GM12878 (cell line): ENCODE measurements around the gene THRAP3. TPM values are rescaled to one million over a fixed set of nuclear protein-coding genes. Genes with fewer than 3 reads are reported as not detected.

Experiments
- ATAC-seq: fragments of 200-7000 bp; cut with Tn5 transposase; 3 replicates; pipeline ENCODE4 v1.9.1; 2020; ENCODE audit warnings: mild to moderate bottlenecking, moderate library complexity
- BruUV-seq: library from RNA; stranded (reverse); fragments of 400-500 nt; replicated peaks from 2 replicates; lab custom pipeline; 2021; lab: Mats Ljungman, UMichigan
- CTCF ChIA-PET: fragments of 300-600 bp; sonication (Branson Sonifier 250); formaldehyde crosslinking; extraction: SDS; loops from one replicate; lab custom pipeline; 2021; ENCODE audit warnings: inconsistent platforms; lab: Yijun Ruan, JAX
- POLR2A ChIA-PET: fragments of 350-600 bp; formaldehyde crosslinking; extraction: SDS; loops from one replicate; lab custom pipeline; 2021; ENCODE audit warnings: inconsistent platforms; lab: Charles Lee
- RAD21 ChIA-PET: fragments of 300-600 bp; sonication (Branson Sonifier 250); formaldehyde crosslinking; loops from one replicate; lab custom pipeline; 2023; ENCODE audit warnings: antibody characterized with exemption; ENCODE audit not compliant: unreplicated experiment; lab: Charles Lee
- SMC1A ChIA-PET: fragments of 300-600 bp; sonication (Branson Sonifier 250); formaldehyde crosslinking; loops from one replicate; lab custom pipeline; 2023; ENCODE audit not compliant: unreplicated experiment, uncharacterized antibody; lab: Charles Lee
- DNase-seq: peaks from one replicate; pipeline ENCODE4 v3.0.0-alpha.2; 2011; ENCODE audit warnings: low read depth, low spot score
- FAIRE-seq: peaks from 3 replicates; lab custom pipeline; 2011; peaks lifted over from hg19 to GRCh38; lab: Jason Lieb, UNC
- H2AFZ ChIP-seq: 2 replicates; pipeline ENCODE4 v1.6.0; 2011; ENCODE audit warnings: low read depth, low read length, control low read depth; ENCODE audit not compliant: control insufficient read depth
- H3K27ac ChIP-seq: 2 replicates; pipeline ENCODE4 v1.5.1; 2011; ENCODE audit warnings: control low read depth; ENCODE audit not compliant: control insufficient read depth, insufficient read depth
- H3K27me3 ChIP-seq, 2 experiments: replicated peaks in 1 of 2; 2 replicates each; pipeline versions ENCODE4 v1.6.0 to v1.6.1; 2011; ENCODE audit warnings: low read length in 1 of 2; ENCODE audit not compliant: control insufficient read depth in 2 of 2, insufficient read depth in 2 of 2
- H3K36me3 ChIP-seq, 2 experiments: 2 replicates each; pipeline ENCODE4 v1.5.1; 2011; ENCODE audit warnings: low read length in 1 of 2; ENCODE audit not compliant: control insufficient read depth in 2 of 2, insufficient read depth in 2 of 2
- H3K4me1 ChIP-seq: 2 replicates; pipeline ENCODE4 v1.6.1; 2011; ENCODE audit warnings: mild to moderate bottlenecking, low read length, moderate library complexity, mixed read lengths; ENCODE audit not compliant: control insufficient read depth, insufficient read depth
- H3K4me2 ChIP-seq: 2 replicates; pipeline ENCODE4 v1.6.0; 2011; ENCODE audit warnings: control low read depth; ENCODE audit not compliant: control insufficient read depth, insufficient read depth
- H3K4me3 ChIP-seq: fragments of 200-600 bp; sonication (generic); 2 replicates; pipeline ENCODE4 v1.5.1; 2016
- H3K79me2 ChIP-seq: 2 replicates; pipeline ENCODE4 v1.6.0; 2011; ENCODE audit warnings: low read length; ENCODE audit not compliant: control insufficient read depth, insufficient read depth
- H3K9ac ChIP-seq: 2 replicates; pipeline ENCODE4 v1.8.0; 2011; ENCODE audit warnings: low read length, control low read depth, mixed read lengths; ENCODE audit not compliant: control insufficient read depth, insufficient read depth
- H3K9me3 ChIP-seq: replicated peaks from 3 replicates; pipeline ENCODE4 v1.5.1; 2011; ENCODE audit warnings: mild to moderate bottlenecking, low read length; ENCODE audit not compliant: control insufficient read depth, insufficient read depth
- H4K20me1 ChIP-seq: 2 replicates; pipeline ENCODE4 v1.6.0; 2011; ENCODE audit not compliant: control insufficient read depth, insufficient read depth
- CREB1 ChIP-seq: IDR thresholded peaks from 2 replicates; pipeline ENCODE4 v1.6.1; 2012; ENCODE audit warnings: low read depth, mild to moderate bottlenecking, inconsistent platforms
- CREM ChIP-seq: IDR thresholded peaks from 2 replicates; pipeline ENCODE4 v1.6.1; 2014; ENCODE audit warnings: antibody characterized with exemption, low read depth
- DPF2 ChIP-seq: fragments of 450-650 bp; IDR thresholded peaks from 2 replicates; pipeline ENCODE4 v1.6.1; 2017; ENCODE audit warnings: mild to moderate bottlenecking
- EP300 ChIP-seq, 2 experiments: fragments of 150-350 bp in 1 of 2; IDR thresholded peaks; 2 replicates each; pipeline ENCODE4 v1.6.1; 2011 to 2012; ENCODE audit warnings: low read depth in 2 of 2, low read length in 2 of 2, borderline replicate concordance in 1 of 2, improper control_type of control experiment in 1 of 2, inconsistent platforms in 1 of 2; ENCODE audit not compliant: control insufficient read depth in 1 of 2
- HDAC6 ChIP-seq: fragments of 200-600 bp; sonication (generic); IDR thresholded peaks from one replicate; pipeline ENCODE4 v1.8.0; 2017; ENCODE audit warnings: antibody characterized with exemption; ENCODE audit not compliant: unreplicated experiment
- MEF2A ChIP-seq: IDR thresholded peaks from 2 replicates; pipeline ENCODE4 v1.6.1; 2011; ENCODE audit warnings: low read depth, mild to moderate bottlenecking, low read length, moderate library complexity; ENCODE audit not compliant: insufficient read depth
- MTA2 ChIP-seq: fragments of 450-650 bp; IDR thresholded peaks from 2 replicates; pipeline ENCODE4 v1.6.1; 2016; ENCODE audit warnings: low read depth, mild to moderate bottlenecking, moderate library complexity
- NR2C1 ChIP-seq: fragments of 450-650 bp; IDR thresholded peaks from 2 replicates; pipeline ENCODE4 v1.6.1; 2017; ENCODE audit warnings: antibody characterized with exemption, mild to moderate bottlenecking, moderate library complexity
- NR2C2 ChIP-seq: IDR thresholded peaks from 2 replicates; pipeline ENCODE4 v1.6.1; 2011; ENCODE audit warnings: borderline replicate concordance, low read depth; ENCODE audit not compliant: control insufficient read depth, insufficient read length
- PML ChIP-seq: IDR thresholded peaks from 2 replicates; pipeline ENCODE4 v1.6.1; 2012; ENCODE audit warnings: low read length, inconsistent platforms
- POU2F2 ChIP-seq: IDR thresholded peaks from 3 replicates; pipeline ENCODE4 v1.6.1; 2011; ENCODE audit warnings: low read depth, mild to moderate bottlenecking, low read length, borderline replicate concordance
- RCOR1 ChIP-seq: conservative IDR thresholded peaks from 2 replicates; pipeline ENCODE4 v1.6.1; 2012; ENCODE audit warnings: low read depth, low read length, improper control_type of control experiment
- SP1 ChIP-seq: IDR thresholded peaks from one replicate; pipeline ENCODE4 v1.6.1; 2011; ENCODE audit warnings: low read depth, low read length
- TCF12 ChIP-seq: IDR thresholded peaks from 2 replicates; pipeline ENCODE4 v1.6.1; 2011; ENCODE audit warnings: low read depth, mild to moderate bottlenecking, low read length
- TCF7 ChIP-seq: IDR thresholded peaks from 2 replicates; pipeline ENCODE4 v1.6.1; 2014; ENCODE audit warnings: antibody characterized with exemption, borderline replicate concordance
- ZSCAN29 ChIP-seq: fragments of 450-650 bp; IDR thresholded peaks from 2 replicates; pipeline ENCODE4 v1.6.1; 2017; ENCODE audit warnings: mild to moderate bottlenecking, moderate library complexity
- WGBS: methylation state at CpG from one replicate; pipeline ENCODE4 v1.1.6; 2016; ENCODE audit warnings: low lambda C conversion rate; ENCODE audit not compliant: insufficient replicate concordance, insufficient coverage; ENCODE audit errors: missing lambda C conversion rate; 5-methylcytosine and 5-hydroxymethylcytosine counted together
- in situ Hi-C: fragments of 300-500 bp; cut with MboI; formaldehyde crosslinking; loops from 9 replicates; pipeline ENCODE4 v1.14.3; 2018; ENCODE audit warnings: mixed read lengths
- intact Hi-C: fragments of 100-400 bp; cut with micrococcal nuclease; formaldehyde crosslinking; loops from one replicate; pipeline ENCODE4 v1.14.2; 2022; ENCODE audit not compliant: unreplicated experiment
- polyA plus RNA-seq, 11 experiments: library from polyadenylated mRNA; depleted of rRNA in 4 of 11; unstranded in 6 of 11; stranded (reverse) in 5 of 11; fragments of >200 nt; fragmentation: Nextera tagmentation in 4 of 11; fragmentation: Illumina TruSeq in 1 of 11; extraction: Ambion mirVana in 4 of 11; extraction: Trizol in 1 of 11; gene quantifications; 1 replicate in 1 of 11; 2 replicates in 10 of 11; pipeline versions ENCODE4 v1.2.1 to v1.2.3, GENCODE V29; 2011 to 2016; ENCODE audit warnings: inconsistent platforms in 2 of 11, missing spikeins in 2 of 11, low read depth in 1 of 11
- total RNA-seq, 4 experiments: library from RNA; depleted of rRNA in 3 of 4; stranded (reverse); fragments of >200 nt in 3 of 4; fragmentation: Illumina TruSeq in 1 of 4; extraction: Trizol in 1 of 4; gene quantifications; 2 replicates each; pipeline versions ENCODE4 v1.2.1 to v1.2.3, GENCODE V29; 2013 to 2021
- TF ChIP-seq, protein P1 (sequence below): IDR thresholded peaks from 2 replicates; pipeline ENCODE4 v1.6.1; 2011; ENCODE audit warnings: borderline replicate concordance, low read depth, mild to moderate bottlenecking, moderate library complexity, mixed read lengths, low read length; ENCODE audit not compliant: insufficient read depth; ENCODE audit errors: extremely low read length
- TF ChIP-seq, protein P2 (sequence below): fragments of 450-650 bp; IDR thresholded peaks from 2 replicates; pipeline ENCODE4 v1.6.1; 2016; ENCODE audit warnings: mild to moderate bottlenecking

The THRAP3 gene
- total and polyA plus RNA-seq, 10 of the 15 experiments (the other 5 are each of a cell fraction or from before 2014, with no cell fraction given): 76.3 to 173 (median 136) TPM

GRCh38 chr1:36324353-36324703, 100.1 kb downstream of the THRAP3 start:
- no peak overlapping the region for H3K27ac ChIP-seq
- H3K36me3 ChIP-seq: no peaks in the 10 kb centered on the region
- ATAC-seq (no peak), DNase-seq (no peak), FAIRE-seq (no peak)
- no TSS peak for BruUV-seq
- ChIA-PET RAD21 (interaction anchor here (0.8 to 1.9 kb wide), 5 partner anchors 18 to 89 kb away, joined by 3 to 5 read pairs (median 3); partner anchors contain the start of gene SH3D21), CTCF (interaction anchor here (1.0 to 1.7 kb wide), 6 partner anchors 18 to 175 kb away, joined by 3 to 10 read pairs (median 4); partner anchors contain the start of genes SH3D21 and TRAPPC3), POLR2A (interaction anchor here (0.5 to 1.3 kb wide), 2 partner anchors 16 to 18 kb away, joined by 4 to 5 read pairs; partner anchors contain the start of gene SH3D21), SMC1A (interaction anchor here (0.6 to 1.8 kb wide), 6 partner anchors 12 to 349 kb away, joined by 3 to 5 read pairs (median 3); no protein-coding TSS in a partner anchor)
- WGBS: 24% methylated on average over 9 of the region's 9 CpGs
- no peak overlapping the region for H3K9ac ChIP-seq
- intact Hi-C loops: no loop called here
- peak overlapping the region; percentile 97 for H3K4me2 ChIP-seq
- peaks cover 24% of the 10 kb centered on the region for H3K4me1 ChIP-seq
- H4K20me1 ChIP-seq: no peaks in the 10 kb centered on the region
- in situ Hi-C loops: no loop called here
- H3K27me3 ChIP-seq: no peaks in the 10 kb centered on the region
- no peak overlapping the region; the same call in 1 of the 2 replicates for H3K4me3 ChIP-seq
- no peak for TF ChIP-seq SP1
- TF ChIP-seq PML: no peak
- no peak for TF ChIP-seq TCF7
- no peak for TF ChIP-seq TCF12
- TF ChIP-seq RCOR1: no peak
- TF ChIP-seq, protein P1, sequence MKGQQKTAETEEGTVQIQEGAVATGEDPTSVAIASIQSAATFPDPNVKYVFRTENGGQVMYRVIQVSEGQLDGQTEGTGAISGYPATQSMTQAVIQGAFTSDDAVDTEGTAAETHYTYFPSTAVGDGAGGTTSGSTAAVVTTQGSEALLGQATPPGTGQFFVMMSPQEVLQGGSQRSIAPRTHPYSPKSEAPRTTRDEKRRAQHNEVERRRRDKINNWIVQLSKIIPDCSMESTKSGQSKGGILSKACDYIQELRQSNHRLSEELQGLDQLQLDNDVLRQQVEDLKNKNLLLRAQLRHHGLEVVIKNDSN: no peak
- TF ChIP-seq MEF2A: no peak
- no peak for TF ChIP-seq ZSCAN29
- TF ChIP-seq MTA2: no peak
- TF ChIP-seq NR2C1: no peak
- no peak for TF ChIP-seq EP300 (IDR thresholded peaks at IDR 0.05; ENCODE audit: borderline replicate concordance in 1 of 2, control insufficient read depth in 1 of 2, low read depth in 2 of 2, low read length in 2 of 2)
- TF ChIP-seq CREB1: no peak
- TF ChIP-seq, protein P2, sequence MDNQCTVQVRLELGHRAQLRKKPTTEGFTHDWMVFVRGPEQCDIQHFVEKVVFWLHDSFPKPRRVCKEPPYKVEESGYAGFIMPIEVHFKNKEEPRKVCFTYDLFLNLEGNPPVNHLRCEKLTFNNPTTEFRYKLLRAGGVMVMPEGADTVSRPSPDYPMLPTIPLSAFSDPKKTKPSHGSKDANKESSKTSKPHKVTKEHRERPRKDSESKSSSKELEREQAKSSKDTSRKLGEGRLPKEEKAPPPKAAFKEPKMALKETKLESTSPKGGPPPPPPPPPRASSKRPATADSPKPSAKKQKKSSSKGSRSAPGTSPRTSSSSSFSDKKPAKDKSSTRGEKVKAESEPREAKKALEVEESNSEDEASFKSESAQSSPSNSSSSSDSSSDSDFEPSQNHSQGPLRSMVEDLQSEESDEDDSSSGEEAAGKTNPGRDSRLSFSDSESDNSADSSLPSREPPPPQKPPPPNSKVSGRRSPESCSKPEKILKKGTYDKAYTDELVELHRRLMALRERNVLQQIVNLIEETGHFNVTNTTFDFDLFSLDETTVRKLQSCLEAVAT: no peak
- no peak for TF ChIP-seq CREM
- no peak for TF ChIP-seq NR2C2
- TF ChIP-seq POU2F2: no peak
- TF ChIP-seq HDAC6: no peak
- TF ChIP-seq DPF2: no peak
- TF ChIP-seq, all 136 proteins: peak for 0
- Histone ChIP-seq H2AFZ (no peak overlapping the region), H3K79me2 (no peaks in the 10 kb centered on the region), H3K9me3 (no peaks in the 10 kb centered on the region)
